Esophagus squamous epithelium (tissue), 5 donors: ENCODE measurements around the gene TTC39B. TPM values are rescaled to one million over a fixed set of nuclear protein-coding genes. Genes with fewer than 3 reads are reported as not detected.

Experiments
- DNase-seq: peaks from one replicate; lab custom pipeline; 2025; lab: John Stamatoyannopoulos, UW
- H3K27ac ChIP-seq, 4 donors: fragments of 200-600 bp; sonication (generic); one replicate each; pipeline ENCODE4 v1.5.1; 2016 to 2019; ENCODE audit warnings: mild to moderate bottlenecking in 1 of 4
- H3K27me3 ChIP-seq, 4 donors: fragments of 200-600 bp; sonication (generic); 1 replicate in 3 of 4; 2 replicates in 1 of 4; pipeline versions ENCODE4 v1.5.1 to v1.6.0; 2017 to 2021; ENCODE audit warnings: antibody characterized with exemption in 1 of 4
- H3K36me3 ChIP-seq, 3 donors: fragments of 200-600 bp; sonication (generic); one replicate each; pipeline ENCODE4 v1.5.1; 2016 to 2019
- H3K4me1 ChIP-seq, 3 donors: fragments of 200-600 bp; sonication (generic); one replicate each; pipeline ENCODE4 v1.5.1; 2017 to 2019
- H3K4me3 ChIP-seq, 4 donors: fragments of 200-600 bp; sonication (generic); 1 replicate in 3 of 4; 2 replicates in 1 of 4; pipeline ENCODE4 v1.5.1; 2016 to 2019; ENCODE audit warnings: mild to moderate bottlenecking in 2 of 4, moderate library complexity in 1 of 4
- H3K9me3 ChIP-seq, 3 donors: fragments of 200-600 bp; sonication (generic); one replicate each; pipeline ENCODE4 v1.5.1; 2016 to 2019
- CTCF ChIP-seq, 6 experiments: fragments of 450-650 bp in 4 of 6; fragments of 200-600 bp in 2 of 6; sonication (generic) in 2 of 6; IDR thresholded peaks; one replicate each; pipeline ENCODE4 v1.5.1; 2016 to 2019; ENCODE audit warnings: antibody characterized with exemption in 6 of 6, mild to moderate bottlenecking in 4 of 6, moderate library complexity in 4 of 6
- POLR2A ChIP-seq, 4 donors: fragments of 450-650 bp; IDR thresholded peaks; one replicate each; pipeline ENCODE4 v1.6.1; 2017; ENCODE audit warnings: antibody characterized with exemption in 4 of 4, mild to moderate bottlenecking in 4 of 4, moderate library complexity in 3 of 4
- WGBS, 2 donors: methylation state at CpG; one replicate each; pipeline ENCODE4 v1.1.5; 2018; 5-methylcytosine and 5-hydroxymethylcytosine counted together
- intact Hi-C: fragments of 100-400 bp; cut with DNase I; formaldehyde crosslinking; loops from one replicate; pipeline ENCODE4 v1.15.0; 2022
- total RNA-seq, 4 donors: library from RNA; depleted of rRNA; stranded (reverse); fragments of >200 nt; gene quantifications; one replicate each; pipeline ENCODE4 v1.1.0, GENCODE V29; 2016
- donor health status: DM: yes; HTN: yes; CAD: no.

TTC39B gene
- total RNA-seq, 4 donors from 2014 or later: 15.8 to 24.3 (median 17.5) TPM

GRCh38 chr9:15256426-15256825 is 50.6 kb downstream of the TTC39B start:
- H3K4me3 ChIP-seq: no peak overlapping the region
- H3K9me3 ChIP-seq: no peaks in the 10 kb centered on the region
- H3K4me1 ChIP-seq: peaks cover 0 to 7% (median 4%) of the 10 kb centered on the region in 3 donors
- no peak for DNase-seq
- intact Hi-C loops: no loop called here
- H3K27ac ChIP-seq: no peak overlapping the region
- 85 to 97% methylated on average over 4 of the region's 4 CpGs for WGBS, 2 donors
- peaks cover 0 to 12% (median 0%) of the 10 kb centered on the region in 3 donors for H3K36me3 ChIP-seq
- no peak for TF ChIP-seq POLR2A (IDR thresholded peaks at IDR 0.05)
- no peak for TF ChIP-seq CTCF (IDR thresholded peaks at IDR 0.05)
- H3K27me3 ChIP-seq: no peaks in the 10 kb centered on the region

- peaks cover 4 to 14% (median 4%) of the 10 kb centered on the region in 3 donors for H3K4me1 ChIP-seq
- intact Hi-C loops: no loop called here
- H3K9me3 ChIP-seq: no peaks in the 10 kb centered on the region
- no peak overlapping the region for H3K27ac ChIP-seq
- DNase-seq: no peak
- TF ChIP-seq POLR2A (IDR thresholded peaks at IDR 0.05) (no peak), CTCF (IDR thresholded peaks at IDR 0.05) (no peak)
- H3K36me3 ChIP-seq: peaks cover 0 to 10% (median 0%) of the 10 kb centered on the region in 3 donors
- 50 to 56% methylated on average over 1 of the region's 1 CpG for WGBS, 2 donors
- no peaks in the 10 kb centered on the region for H3K27me3 ChIP-seq
- H3K4me3 ChIP-seq: no peak overlapping the region
Measured at GRCh38 chr9:15253786-15254185, 53.2 kb downstream of the TTC39B start.

GRCh38 chr9:15253197-15253596 is 53.8 kb downstream of the TTC39B start:
- H3K4me3 ChIP-seq: no peak overlapping the region
- H3K36me3 ChIP-seq: peaks cover 0 to 4% (median 0%) of the 10 kb centered on the region in 3 donors
- TF ChIP-seq CTCF (IDR thresholded peaks at IDR 0.05) (no peak), POLR2A (IDR thresholded peaks at IDR 0.05) (no peak)
- intact Hi-C loops: no loop called here
- H3K27me3 ChIP-seq: no peaks in the 10 kb centered on the region
- no peak overlapping the region for H3K27ac ChIP-seq
- DNase-seq: no peak
- peaks cover 4 to 14% (median 6%) of the 10 kb centered on the region in 3 donors for H3K4me1 ChIP-seq
- 75 to 83% methylated on average over 1 of the region's 1 CpG for WGBS, 2 donors
- H3K9me3 ChIP-seq: no peaks in the 10 kb centered on the region

GRCh38 chr9:15249981-15250380 is 57.0 kb downstream of the TTC39B start:
- 60 to 79% methylated on average over 3 of the region's 3 CpGs for WGBS, 2 donors
- Histone ChIP-seq H3K36me3 (no peaks in the 10 kb centered on the region), H3K9me3 (no peaks in the 10 kb centered on the region), H3K27ac (no peak overlapping the region), H3K27me3 (no peaks in the 10 kb centered on the region), H3K4me1 (peaks cover 4 to 14% (median 6%) of the 10 kb centered on the region in 3 donors), H3K4me3 (no peak overlapping the region)
- TF ChIP-seq POLR2A (IDR thresholded peaks at IDR 0.05): no peak
- TF ChIP-seq CTCF (IDR thresholded peaks at IDR 0.05): no peak
- intact Hi-C loops: no loop called here
- DNase-seq: no peak

GRCh38 chr9:15249042-15249818 is 57.8 kb downstream of the TTC39B start:
- Histone ChIP-seq H3K27me3 (no peaks in the 10 kb centered on the region), H3K4me1 (peaks cover 4 to 16% (median 6%) of the 10 kb centered on the region in 3 donors), H3K4me3 (no peak overlapping the region), H3K9me3 (no peaks in the 10 kb centered on the region), H3K36me3 (no peaks in the 10 kb centered on the region), H3K27ac (no peak overlapping the region)
- intact Hi-C loops: no loop called here
- TF ChIP-seq POLR2A (IDR thresholded peaks at IDR 0.05): no peak
- TF ChIP-seq CTCF (IDR thresholded peaks at IDR 0.05): no peak
- 62 to 67% methylated on average over 7 of the region's 7 CpGs for WGBS, 2 donors
- DNase-seq: no peak
